Measurements from ENCODE around the gene ETV1.

The ETV1 gene

DNA sequence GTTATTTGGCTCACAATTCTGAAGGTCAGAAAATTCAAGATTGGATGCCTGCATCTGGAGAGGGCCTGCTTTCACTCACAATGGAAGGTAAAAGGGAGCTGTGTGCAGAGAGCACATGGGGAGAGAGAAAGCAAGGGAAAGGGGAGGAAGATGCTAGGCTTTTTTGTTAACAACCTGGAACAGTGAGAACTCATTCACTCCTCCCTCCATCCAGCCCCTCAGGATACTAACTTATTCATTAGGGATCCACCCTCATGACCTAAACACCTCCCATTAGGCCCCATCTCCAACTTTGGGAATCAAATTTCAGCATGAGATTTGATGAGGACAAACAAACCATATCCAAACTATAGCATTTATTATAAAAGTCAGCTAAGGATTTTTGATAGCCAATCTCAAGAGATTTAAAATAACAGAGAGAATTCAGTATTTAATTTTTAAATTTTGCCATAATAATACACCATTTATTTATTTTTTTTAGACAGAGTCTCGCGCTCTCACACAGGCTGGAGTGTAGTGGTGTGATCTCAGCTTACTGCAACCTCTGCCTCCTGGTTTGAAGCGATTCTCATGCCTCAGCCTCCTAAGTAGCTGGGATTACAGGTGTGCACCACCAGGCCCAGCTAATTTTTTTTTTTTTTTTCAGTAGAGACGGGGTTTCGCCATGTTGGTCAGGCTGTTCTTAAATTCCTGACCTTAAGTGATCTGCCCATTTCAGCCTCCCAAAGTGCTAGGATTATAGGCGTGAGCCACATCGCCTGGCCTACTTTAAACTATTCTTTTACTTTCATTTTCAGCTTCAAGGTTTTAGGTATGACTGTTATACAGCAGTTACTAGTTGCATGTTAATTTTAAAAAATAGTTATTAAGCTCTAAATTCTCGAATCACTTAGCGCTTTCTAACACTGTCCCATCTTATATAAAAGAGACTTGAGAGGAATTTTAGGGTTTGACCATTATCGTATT is 20.3 kb upstream of the ETV1 start:
- TF ChIP-seq RAD21 (IDR thresholded peaks at IDR 0.05; ENCODE audit: low read depth): no peak
- TF ChIP-seq, protein P1, sequence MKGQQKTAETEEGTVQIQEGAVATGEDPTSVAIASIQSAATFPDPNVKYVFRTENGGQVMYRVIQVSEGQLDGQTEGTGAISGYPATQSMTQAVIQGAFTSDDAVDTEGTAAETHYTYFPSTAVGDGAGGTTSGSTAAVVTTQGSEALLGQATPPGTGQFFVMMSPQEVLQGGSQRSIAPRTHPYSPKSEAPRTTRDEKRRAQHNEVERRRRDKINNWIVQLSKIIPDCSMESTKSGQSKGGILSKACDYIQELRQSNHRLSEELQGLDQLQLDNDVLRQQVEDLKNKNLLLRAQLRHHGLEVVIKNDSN (IDR thresholded peaks at IDR 0.05): no peak
- TF ChIP-seq, protein P2, sequence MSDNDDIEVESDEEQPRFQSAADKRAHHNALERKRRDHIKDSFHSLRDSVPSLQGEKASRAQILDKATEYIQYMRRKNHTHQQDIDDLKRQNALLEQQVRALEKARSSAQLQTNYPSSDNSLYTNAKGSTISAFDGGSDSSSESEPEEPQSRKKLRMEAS (IDR thresholded peaks at IDR 0.05): no peak
- TF ChIP-seq ZBTB7A (IDR thresholded peaks at IDR 0.05; ENCODE audit: low read depth): no peak
- TF ChIP-seq, protein P3, sequence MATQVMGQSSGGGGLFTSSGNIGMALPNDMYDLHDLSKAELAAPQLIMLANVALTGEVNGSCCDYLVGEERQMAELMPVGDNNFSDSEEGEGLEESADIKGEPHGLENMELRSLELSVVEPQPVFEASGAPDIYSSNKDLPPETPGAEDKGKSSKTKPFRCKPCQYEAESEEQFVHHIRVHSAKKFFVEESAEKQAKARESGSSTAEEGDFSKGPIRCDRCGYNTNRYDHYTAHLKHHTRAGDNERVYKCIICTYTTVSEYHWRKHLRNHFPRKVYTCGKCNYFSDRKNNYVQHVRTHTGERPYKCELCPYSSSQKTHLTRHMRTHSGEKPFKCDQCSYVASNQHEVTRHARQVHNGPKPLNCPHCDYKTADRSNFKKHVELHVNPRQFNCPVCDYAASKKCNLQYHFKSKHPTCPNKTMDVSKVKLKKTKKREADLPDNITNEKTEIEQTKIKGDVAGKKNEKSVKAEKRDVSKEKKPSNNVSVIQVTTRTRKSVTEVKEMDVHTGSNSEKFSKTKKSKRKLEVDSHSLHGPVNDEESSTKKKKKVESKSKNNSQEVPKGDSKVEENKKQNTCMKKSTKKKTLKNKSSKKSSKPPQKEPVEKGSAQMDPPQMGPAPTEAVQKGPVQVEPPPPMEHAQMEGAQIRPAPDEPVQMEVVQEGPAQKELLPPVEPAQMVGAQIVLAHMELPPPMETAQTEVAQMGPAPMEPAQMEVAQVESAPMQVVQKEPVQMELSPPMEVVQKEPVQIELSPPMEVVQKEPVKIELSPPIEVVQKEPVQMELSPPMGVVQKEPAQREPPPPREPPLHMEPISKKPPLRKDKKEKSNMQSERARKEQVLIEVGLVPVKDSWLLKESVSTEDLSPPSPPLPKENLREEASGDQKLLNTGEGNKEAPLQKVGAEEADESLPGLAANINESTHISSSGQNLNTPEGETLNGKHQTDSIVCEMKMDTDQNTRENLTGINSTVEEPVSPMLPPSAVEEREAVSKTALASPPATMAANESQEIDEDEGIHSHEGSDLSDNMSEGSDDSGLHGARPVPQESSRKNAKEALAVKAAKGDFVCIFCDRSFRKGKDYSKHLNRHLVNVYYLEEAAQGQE (IDR thresholded peaks at IDR 0.05; ENCODE audit: low read depth): no peak
- no peak for TF ChIP-seq FOXM1 (IDR thresholded peaks at IDR 0.05; ENCODE audit: borderline replicate concordance, low read depth)
- no peak for TF ChIP-seq EGR1 (IDR thresholded peaks at IDR 0.05)
- no peak for TF ChIP-seq TAF1 (IDR thresholded peaks at IDR 0.05; ENCODE audit: low read depth)

DNA sequence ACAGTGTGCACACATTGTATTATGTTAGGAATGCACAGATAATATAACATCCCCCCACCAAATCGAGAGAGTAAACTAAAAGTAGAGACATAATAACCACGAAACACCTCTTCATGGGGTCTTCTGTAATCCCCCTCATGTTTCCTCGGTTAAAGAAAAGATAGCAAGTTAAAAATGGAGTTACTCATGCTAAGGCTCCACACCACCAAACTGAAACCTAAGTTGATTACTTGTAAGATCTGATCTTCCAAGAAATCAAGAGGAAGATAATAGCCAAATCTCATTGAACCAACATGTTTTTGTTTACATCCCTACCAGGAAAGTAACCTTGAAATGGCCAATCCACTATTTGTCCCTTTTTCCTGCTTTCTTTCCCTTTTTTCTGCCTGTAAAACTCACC is 11.7 kb upstream of the ETV1 start:
- TF ChIP-seq, protein P3 (IDR thresholded peaks at IDR 0.05; ENCODE audit: low read depth): no peak
- no peak for TF ChIP-seq TCF12 (IDR thresholded peaks at IDR 0.05; ENCODE audit: low read depth)
- no peak for TF ChIP-seq ZBTB7A (IDR thresholded peaks at IDR 0.05; ENCODE audit: low read depth)
- no peak for TF ChIP-seq NFIC (IDR thresholded peaks at IDR 0.05)
- TF ChIP-seq FOXM1 (IDR thresholded peaks at IDR 0.05; ENCODE audit: borderline replicate concordance, low read depth): no peak
- no peak for TF ChIP-seq CEBPB (IDR thresholded peaks at IDR 0.05)
- no peak for TF ChIP-seq TEAD4 (IDR thresholded peaks at IDR 0.05)
- no peak for TF ChIP-seq EP300 (IDR thresholded peaks at IDR 0.05; ENCODE audit: borderline replicate concordance)
- TF ChIP-seq EGR1 (IDR thresholded peaks at IDR 0.05): no peak
- no peak for TF ChIP-seq YY1 (IDR thresholded peaks at IDR 0.05; ENCODE audit: low read depth)
- no peak for TF ChIP-seq RAD21 (IDR thresholded peaks at IDR 0.05; ENCODE audit: low read depth)
- TF ChIP-seq, protein P1 (IDR thresholded peaks at IDR 0.05): no peak
- TF ChIP-seq, protein P2 (IDR thresholded peaks at IDR 0.05): no peak

DNA sequence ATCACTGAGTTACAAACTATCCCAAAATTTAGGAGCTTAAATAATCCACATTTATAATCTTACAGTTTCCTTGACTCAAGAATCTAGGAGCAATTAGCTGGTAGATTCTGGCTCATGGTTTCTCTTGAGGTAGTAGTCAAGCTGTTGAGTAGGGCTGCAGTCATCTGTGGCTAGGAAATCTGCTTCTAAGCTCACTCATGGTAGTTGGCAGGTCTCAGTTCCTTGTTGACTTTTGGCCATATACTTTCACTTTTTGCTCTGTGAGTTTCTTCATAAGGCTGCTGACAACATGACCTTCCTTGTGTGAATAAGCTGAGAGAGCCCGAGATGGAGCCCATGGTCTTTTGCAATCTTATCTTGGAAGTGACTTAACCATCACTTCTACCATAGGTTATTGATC is 10.8 kb upstream of the ETV1 start:
- TF ChIP-seq EGR1 (IDR thresholded peaks at IDR 0.05) (no peak), NFIC (IDR thresholded peaks at IDR 0.05) (no peak), YY1 (IDR thresholded peaks at IDR 0.05; ENCODE audit: low read depth) (no peak), TAF1 (IDR thresholded peaks at IDR 0.05; ENCODE audit: low read depth) (no peak), ZBTB7A (IDR thresholded peaks at IDR 0.05; ENCODE audit: low read depth) (no peak), CREB1 (IDR thresholded peaks at IDR 0.05; ENCODE audit: low read depth) (no peak)
- TF ChIP-seq, protein P3 (IDR thresholded peaks at IDR 0.05; ENCODE audit: low read depth): no peak
- TF ChIP-seq, protein P1 (IDR thresholded peaks at IDR 0.05): no peak

DNA sequence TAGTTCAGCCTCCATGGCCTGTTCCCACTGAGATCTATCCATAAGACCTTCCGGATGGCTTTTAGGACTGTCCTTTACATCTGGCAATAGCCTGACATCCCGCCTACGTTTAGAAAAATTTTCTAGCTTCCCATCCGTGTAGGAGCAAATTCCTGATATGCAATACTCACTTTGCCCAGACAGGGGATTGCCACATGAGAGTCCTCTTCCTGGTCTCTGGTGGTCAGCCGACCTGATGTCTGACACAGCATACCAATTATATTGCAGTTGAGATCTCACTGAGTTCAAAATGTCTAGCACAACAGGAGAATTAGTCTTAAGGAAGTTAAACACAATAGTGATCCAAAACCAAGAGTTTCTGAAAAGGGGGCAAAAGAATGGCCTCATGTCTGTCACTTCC is 9.4 kb upstream of the ETV1 start:
- TF ChIP-seq EGR1 (IDR thresholded peaks at IDR 0.05): no peak
- TF ChIP-seq TEAD4 (IDR thresholded peaks at IDR 0.05): no peak
- TF ChIP-seq TAF1 (IDR thresholded peaks at IDR 0.05; ENCODE audit: low read depth): no peak
- no peak for TF ChIP-seq NFIC (IDR thresholded peaks at IDR 0.05)
- TF ChIP-seq YY1 (IDR thresholded peaks at IDR 0.05; ENCODE audit: low read depth): no peak
- TF ChIP-seq RAD21 (IDR thresholded peaks at IDR 0.05; ENCODE audit: low read depth): no peak
- TF ChIP-seq FOXM1 (IDR thresholded peaks at IDR 0.05; ENCODE audit: borderline replicate concordance, low read depth): no peak
